GM21576 (cell line): ENCODE data around the gene SLC28A1.

Experiments
- ATAC-seq: cut with Tn5 transposase; IDR thresholded peaks from one replicate; pipeline ENCODE4 v1.9.1; 2021; ENCODE audit warnings: mild to moderate bottlenecking, moderate library complexity; ENCODE audit not compliant: unreplicated experiment

The SLC28A1 gene

DNA sequence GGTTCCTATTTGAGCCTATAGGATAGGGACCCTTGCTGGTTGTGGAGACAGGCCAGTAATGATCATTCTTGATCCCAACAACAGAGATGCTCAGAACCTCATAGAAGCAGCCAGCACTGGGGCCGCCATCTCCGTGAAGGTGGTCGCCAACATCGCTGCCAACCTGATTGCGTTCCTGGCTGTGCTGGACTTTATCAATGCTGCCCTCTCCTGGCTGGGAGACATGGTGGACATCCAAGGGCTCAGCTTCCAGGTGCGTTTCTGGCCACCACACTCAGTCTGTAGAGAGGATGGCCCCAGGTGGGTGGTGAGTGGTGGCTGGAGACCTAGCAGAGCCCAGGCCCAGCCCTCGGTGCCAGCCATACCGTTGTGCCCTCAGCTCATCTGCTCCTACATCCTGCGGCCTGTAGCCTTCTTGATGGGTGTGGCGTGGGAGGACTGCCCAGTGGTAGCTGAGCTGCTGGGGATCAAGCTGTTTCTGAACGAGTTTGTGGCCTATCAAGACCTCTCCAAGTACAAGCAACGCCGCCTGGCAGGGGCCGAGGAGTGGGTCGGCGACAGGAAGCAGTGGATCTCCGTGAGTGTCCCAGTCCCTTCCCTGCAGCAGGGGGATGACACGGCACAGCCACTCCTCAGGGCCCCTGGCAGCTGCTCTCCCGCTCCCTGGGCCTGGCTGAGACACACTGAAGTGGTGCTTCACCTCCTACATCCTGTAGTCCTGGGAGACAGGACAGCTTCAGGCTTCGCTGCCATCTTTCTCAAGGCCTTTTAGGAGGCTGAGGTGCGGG is 50.7 kb downstream of the SLC28A1 start:
- ATAC-seq: no peak

DNA sequence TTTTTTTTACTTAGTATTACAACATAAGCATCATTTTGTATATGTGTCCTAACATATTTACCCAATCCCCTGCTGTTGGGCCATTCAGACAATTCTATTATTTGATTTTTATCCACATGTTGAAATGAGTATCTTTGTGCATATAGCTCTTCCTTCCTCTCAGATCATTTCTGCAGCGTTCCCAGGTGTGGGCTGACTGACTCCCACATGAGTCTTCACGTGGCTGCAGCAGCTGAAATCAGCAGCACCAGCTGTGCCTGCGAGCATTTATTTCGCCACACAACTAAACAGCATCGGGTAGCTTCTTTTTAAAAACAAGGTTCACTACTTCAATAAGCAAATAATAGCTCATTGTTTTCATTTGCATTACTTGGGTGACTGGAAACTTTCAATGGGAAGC is 52.7 kb downstream of the SLC28A1 start:
- ATAC-seq: no peak

DNA sequence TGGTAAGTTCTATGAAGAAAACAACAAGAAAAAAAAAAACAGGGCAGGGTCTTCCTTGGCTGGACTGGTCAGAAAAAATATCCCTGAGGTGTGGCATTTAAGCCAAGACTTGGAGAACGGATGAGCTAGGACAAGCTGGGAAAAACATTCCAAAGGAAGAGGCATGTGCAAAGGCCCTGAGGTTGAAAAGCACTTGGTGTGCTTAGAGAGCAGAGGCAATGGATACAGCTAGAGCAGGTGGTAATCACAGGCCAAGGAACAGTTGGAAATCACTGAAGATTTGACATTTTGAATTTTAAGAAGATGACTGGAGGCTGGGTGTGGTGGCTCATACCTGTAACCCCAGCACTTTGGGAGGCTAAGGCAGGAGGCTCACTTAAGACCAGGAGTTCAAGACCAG is 54.3 kb downstream of the SLC28A1 start:
- no peak for ATAC-seq

DNA sequence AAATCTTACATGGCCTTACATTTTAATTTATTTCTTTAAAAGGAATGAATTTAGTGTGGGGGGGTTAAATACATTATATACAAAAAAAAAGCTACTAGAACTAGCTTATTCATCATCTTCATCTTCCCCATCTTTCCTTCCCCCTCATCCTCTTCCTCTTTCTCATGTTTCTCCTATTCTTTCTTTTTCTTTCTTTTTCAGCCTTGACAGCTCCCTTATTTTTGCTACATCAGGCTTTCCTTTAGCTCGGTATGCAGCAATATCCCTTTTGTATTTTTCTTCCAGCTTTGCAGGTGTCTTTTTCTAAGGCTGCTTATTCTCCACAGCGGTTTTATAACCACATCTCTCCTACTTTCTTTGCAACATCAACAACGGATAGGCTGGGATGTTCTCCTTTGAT is 55.9 kb downstream of the SLC28A1 start:
- ATAC-seq: no peak

DNA sequence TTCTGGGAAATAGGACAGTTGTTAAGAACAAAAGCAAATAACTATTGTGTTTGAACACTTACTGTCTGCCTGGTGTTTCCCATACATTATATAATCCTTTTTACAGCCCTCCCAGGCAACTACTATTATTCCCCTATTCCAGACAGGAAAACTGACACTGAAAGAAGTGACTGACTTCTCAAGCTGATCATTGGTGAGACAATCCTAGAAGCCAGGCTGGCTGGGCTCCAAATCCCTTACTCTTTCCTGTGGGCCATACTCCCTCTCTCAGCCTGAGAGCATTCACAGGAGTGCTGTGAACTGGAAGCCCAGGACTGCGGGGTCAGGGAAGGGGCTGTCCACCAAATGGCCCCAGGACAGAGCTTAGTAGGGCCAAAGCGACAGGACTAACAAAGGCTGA is 58.0 kb downstream of the SLC28A1 start:
- ATAC-seq: no peak

DNA sequence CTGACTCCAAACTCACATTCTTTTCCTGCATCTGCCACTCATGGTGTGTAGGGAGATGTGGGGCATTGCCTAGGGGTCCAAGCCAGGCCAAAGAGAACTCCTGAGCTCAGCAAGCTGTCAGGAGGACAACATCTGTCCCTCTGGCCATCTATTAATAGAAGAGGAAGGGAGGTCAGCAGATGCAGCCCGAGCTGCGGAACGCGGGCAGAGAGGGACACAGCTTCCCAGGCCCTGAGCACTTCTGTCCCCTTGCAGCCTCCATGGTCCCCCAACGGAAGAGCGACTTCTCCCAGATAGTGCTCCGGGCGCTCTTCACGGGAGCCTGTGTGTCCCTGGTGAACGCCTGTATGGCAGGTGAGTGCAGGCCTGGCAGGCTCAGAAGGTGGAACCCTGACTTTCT is 59.8 kb downstream of the SLC28A1 start:
- ATAC-seq: no peak

DNA sequence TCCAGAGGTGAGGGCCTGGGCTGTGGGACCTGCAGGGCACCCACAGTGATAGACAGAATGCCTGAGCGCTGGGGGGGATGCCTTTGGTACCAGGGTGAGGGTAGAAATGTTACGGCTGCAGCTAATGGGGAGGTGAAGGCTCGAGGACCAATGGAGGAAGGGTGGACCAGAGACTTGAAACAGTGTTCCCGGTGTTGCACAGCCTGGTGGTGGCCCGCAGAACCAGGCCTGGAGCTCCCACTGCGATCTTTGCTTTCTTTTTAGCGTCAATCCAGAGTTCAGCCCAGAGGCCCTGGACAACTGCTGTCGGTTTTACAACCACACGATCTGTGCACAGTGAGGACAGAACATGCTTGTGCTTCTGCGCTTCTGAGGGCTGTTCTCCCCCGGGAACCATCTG is 60.4 kb downstream of the SLC28A1 start:
- ATAC-seq: no peak

DNA sequence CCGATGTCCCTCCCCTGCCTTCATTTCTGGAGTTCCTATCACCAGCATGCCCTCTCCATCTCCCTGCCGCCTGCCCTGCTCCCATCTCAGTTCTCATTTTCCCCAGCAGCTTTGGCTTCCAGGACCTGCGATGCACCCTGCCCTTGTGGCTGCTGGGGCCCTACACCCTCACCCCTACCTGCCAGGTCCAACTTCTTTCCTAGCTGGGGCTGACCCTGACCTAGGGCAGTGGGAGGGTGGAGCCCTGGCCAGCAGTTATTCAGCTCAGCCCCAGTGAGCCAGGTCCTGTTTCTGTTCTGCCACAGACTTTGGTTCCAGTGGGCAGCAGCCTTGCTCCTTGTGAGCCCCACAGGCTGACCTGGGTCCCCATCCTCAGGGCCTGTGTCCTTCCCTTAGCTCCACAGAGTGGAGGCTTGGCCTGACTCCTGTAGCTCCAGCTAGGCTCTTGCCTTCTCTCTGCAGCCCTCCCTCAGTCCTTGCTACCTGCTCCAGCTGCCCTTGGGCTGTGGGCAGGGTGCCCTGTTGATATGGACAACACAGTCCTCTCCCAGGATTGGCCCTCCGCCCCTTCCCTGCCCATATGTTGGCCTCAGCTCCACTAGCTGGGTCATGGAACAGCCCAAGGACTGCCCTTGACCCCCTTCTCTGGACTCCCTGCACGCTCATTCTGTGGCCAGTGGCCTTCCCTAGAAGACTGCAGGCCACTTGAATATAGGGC is 62.5 kb downstream of the SLC28A1 start:
- ATAC-seq: no peak

DNA sequence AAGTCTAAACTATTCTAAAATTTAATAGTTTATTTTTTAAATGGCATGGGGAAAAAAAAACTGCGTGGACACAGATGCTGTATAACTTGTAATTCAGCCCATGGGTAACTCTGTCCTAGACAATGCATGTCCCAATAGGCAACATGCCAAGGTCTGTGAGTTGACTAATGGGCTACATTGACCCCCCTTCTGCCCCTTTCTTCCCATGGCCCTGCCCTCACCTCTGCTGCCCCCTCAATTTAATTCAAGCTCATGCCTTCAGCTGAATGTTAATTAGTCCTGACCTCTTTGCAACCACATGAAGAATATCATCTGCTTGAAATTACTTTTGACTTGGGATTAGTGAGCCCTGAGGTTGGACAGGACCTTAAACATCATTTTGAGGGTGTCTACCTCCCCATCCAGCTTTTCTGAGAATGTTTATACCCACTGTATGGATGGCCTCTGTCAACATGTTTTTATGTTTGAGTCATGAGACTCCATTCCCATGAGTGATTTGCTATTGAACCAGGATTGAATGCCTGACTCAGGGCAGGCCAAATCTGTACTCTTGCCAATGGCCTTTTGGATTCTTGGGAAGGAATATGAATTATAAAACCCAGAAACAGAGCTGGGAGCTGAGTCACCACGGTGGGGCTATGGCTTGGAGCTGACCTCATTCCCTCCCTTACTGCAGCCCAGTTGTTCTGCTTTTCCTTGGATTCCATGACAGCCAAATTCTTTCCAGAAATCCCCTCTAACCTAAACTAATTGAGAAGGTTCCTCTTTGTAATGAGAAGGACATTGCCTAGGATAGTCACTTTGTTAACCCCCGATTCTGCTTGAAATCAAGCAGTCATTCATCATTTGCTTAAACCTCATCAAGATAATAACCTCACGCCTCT is 63.7 kb downstream of the SLC28A1 start:
- no peak for ATAC-seq

DNA sequence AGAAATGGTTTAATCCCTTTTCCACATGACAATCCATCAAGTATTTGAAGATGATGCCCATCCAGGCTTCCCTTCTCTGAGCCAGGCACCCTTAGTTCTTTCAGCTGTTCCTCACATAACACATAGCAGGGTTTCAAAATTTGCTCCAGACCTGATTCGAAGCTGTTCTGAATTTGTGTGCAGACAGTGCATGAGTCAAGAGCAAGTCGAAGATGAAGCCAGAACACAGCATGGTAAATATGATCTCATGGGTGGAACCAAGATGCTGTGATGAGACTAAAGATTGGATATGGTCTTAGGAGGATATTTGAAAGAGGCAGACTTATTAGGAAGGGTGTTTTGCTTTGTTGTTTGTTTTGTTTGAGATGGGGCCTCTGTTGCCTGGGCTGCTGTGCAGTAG is 64.6 kb downstream of the SLC28A1 start:
- ATAC-seq: no peak

DNA sequence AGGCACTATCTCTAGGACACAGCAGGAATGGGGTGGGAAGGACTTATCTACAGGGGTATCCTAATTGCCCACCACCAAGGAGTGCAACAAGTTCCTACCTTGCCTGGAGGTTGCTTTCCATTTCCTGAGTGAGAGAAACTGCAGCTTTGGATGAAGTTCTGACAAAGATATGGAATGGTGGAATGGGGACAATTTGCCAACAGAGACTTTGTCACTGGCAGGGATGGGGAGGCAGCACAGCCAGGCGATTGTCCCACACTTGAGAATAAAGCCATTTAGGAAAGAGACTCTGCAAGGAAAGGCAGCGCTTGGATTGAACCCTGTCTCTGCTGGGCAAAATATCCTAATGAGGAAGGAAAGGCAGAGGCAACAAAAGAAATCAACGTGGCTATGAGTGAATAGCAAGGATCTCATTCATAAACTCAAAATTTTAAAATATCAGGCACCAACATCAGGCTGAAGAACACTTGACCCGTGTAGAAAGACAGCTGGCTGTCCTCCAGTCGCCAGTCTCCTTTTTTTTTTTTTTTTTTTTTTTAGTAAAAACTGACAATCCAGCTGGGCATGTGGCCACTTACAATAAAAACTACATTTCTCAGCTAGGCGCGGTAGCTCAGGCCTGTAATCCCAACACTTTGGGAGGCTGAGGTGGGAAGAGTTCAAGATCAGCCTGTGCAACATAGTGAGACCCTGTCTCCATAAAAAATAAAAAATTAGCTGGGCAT is 65.5 kb downstream of the SLC28A1 start:
- ATAC-seq: no peak

DNA sequence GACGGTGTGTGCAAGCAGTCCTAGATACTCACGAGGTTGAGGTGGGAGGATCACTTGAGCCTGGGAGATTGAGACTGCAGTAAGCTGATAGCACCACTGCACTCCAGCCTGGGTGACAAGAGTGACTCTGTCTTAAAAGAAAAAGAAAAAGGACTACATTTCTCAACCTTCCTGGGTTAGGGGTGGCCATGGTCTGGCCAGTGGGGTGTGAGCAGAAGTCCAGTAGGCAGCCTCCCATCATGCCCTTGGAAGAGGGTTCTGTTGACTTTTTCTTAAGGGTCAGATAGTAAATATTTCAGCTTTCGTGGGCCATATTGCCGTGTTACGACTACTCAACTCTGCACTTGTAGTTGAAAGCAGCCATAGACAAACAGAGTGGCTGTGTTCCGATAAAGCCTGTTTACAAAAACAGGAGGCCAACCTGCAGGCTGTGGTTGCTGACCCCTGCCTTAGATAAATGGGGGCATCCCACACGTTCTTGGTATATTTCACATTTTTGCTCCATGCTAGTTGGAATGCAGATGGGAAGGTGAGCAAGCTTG is 66.2 kb downstream of the SLC28A1 start:
- no peak for ATAC-seq

DNA sequence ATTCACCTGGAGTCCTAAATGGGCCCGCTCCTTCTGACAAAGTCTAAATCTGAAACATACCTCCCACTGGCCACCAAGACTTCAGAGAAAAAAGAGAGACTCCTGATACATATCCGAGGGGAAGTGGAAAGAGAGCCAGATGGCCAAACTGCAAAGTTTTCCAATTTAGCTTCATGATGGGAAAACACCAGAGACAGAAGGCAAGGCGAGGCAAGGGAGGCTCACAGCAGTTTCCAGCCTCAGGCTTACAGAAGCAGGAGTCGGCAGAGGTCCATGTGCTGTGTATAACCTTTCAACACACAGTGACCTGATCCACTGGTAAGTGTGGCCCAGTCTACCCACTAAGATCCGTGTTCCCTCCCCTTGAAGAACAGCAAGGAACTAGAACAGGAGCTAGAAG is 67.3 kb downstream of the SLC28A1 start:
- no peak for ATAC-seq

DNA sequence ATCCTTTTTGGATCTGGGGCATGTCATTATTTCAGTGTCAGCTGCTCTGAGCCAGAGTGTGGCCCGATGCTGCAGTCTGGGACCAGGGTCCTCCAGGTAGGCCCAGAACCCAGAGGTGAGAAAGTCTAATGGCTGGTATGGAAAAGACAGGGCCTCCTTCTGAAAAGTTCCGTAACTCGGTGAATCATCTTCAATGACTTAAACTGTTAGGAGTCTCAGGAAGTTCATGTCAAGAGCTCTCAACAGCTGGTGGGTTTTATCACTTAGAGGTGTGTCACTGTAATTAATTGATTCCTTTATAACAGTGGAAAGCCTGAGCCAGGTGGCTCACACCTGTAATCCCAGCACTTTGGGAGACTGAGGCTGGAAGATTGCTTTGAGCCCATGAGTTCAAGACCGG is 68.7 kb downstream of the SLC28A1 start:
- no peak for ATAC-seq

DNA sequence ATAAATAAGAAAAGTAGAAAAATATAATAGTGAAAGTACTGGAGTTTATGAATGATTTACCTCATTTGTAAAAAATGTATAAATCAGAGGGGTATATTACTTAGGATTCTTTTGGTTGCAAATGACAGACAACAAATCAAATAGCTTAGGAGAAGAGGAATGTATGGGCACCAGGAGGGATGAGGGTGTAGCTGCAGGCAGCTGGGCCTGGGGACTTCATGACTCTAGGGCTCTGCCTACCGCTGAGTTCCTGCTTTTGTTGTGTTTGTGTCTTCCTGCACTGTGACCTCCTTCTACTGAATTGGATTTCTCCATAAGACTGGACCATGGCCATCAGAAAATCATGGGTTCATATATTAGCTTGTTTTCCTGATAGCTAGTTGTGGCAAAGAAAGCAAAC is 69.3 kb downstream of the SLC28A1 start:
- ATAC-seq: no peak

DNA sequence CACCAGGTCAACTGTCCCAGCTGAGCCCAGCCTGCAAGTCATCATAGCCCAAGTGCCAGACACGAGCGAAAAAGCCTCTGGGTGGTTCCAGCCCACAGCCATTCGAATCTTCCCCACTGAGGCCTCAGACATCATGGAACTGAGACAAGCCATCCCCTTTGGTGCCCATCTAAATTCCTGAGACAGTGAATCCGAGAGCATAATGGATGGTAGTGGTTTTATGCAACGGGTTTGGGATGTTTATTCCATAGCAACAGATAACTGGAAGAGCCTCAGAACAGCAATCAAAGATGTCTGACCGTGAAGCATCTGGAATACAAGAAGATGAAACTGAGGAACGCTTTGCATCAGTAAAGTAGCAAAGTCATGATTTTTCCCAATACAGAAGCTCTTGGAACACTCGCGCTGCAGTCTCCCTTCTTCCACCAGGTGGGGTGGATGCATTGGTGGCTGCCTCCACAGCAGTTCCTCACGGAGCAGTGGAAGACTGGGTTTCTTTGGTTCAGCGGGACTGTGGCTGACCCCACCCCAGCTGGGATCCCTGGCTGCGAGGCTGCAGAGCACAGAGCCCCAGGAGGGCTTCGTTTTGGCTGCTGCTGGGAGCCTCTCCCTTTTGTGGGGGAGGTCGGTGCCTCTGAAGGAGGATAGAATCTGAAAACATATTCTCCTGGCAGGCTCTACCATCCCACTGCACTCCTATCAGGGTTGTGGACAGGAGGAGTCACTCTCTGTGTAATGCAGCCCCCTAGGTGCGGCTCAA is 70.8 kb downstream of the SLC28A1 start:
- ATAC-seq: no peak

DNA sequence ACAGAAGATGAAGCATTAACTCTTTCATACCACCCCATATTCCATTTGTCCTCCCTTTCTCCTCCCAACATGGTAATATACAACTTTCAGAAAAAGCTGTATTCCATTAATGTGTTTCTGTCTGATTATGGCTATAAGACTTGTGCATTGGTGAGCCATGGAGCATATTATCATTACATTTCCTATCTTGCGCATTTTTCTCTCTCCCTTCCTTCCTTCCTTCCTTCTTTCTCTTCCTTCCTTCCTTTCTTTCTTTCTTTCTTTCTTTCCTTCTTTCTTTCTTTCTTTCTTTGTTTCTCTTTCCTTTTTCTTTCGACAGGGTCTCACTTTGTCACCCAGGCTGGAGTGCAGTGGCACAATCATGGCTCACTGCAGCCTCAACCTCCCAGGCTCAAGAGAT is 71.7 kb downstream of the SLC28A1 start:
- no peak for ATAC-seq

DNA sequence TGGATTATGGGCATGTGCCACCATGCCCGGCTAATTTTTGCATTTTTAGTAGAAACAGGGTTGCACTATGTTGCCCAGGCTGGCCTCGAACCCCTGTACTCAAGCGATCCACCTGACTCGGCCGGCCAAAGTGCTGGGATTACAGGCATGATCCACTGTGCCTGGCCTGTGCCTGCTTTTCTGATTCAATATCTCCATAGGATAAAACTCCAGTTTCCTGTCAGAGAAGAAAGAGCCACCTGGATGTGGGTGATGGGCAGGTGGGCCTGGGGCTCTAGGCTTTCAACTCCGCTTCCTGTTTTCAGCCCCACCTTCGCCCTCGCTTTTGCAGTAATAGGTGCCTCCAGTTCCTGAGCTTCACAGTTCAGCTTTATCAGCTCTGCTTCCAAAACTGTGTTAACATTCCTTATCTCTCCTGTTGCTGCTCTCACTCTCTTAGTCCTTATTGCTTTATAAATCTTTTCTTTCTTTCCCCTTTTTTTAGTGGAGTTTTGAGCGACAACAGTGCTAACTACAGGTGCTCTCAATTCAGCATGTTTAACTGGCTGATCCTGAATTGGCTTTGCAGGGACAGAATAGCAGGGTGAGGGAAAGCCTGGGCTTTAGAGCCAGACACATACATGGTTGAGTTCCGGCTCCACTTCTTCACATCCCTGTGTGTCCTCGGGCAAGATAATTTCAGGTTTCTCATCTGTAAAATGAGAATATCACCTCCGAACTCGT is 76.1 kb downstream of the SLC28A1 start:
- ATAC-seq: no peak

DNA sequence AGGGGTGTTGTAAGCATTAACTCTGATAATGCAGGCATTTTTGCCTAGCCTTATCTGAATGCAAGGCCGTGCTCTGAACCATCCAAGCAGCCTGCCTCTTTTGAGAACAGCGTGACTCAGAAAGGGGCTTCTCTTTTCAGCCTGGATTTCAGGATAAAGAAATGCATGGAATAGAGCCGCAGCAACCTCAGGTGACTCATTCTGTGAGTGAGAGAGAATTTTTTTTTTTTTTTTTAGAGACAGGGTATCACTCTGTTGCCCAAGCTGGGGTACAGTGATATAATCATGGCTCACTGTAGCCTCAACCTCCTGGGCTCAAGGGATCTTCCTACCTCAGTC is 76.6 kb downstream of the SLC28A1 start:
- ATAC-seq: no peak
